GM23338 (cell line): Measurements from ENCODE around the gene OR1J1. TPM values are rescaled to one million over a fixed set of nuclear protein-coding genes. Genes with fewer than 3 reads are reported as not detected.

Experiments used
- ATAC-seq: fragments of 200-7000 bp; cut with Tn5 transposase; 3 replicates; pipeline ENCODE4 v1.9.1; 2020
- DNase-seq: peaks from one replicate; pipeline ENCODE4 v3.0.0-alpha.2; 2015; ENCODE audit warnings: low spot score
- H2AFZ ChIP-seq: fragments of 200-600 bp; sonication (generic); 2 replicates; pipeline ENCODE4 v1.8.0; 2016; ENCODE audit warnings: antibody characterized with exemption, mild to moderate bottlenecking, moderate library complexity
- H3F3A ChIP-seq: fragments of 200-600 bp; sonication (generic); replicated peaks from 2 replicates; pipeline ENCODE4 v1.8.0; 2017; ENCODE audit warnings: antibody characterized with exemption, mixed run types, low read depth
- H3K27ac ChIP-seq: fragments of 200-600 bp; sonication (generic); 2 replicates; pipeline ENCODE4 v1.6.1; 2016; ENCODE audit warnings: low read depth
- H3K27me3 ChIP-seq: fragments of 200-600 bp; sonication (generic); 2 replicates; pipeline ENCODE4 v1.8.0; 2016; ENCODE audit warnings: mild to moderate bottlenecking, mixed run types, moderate library complexity; ENCODE audit not compliant: insufficient read depth
- H3K36me3 ChIP-seq: fragments of 200-600 bp; sonication (generic); 2 replicates; pipeline ENCODE4 v1.8.0; 2016; ENCODE audit warnings: mild to moderate bottlenecking; ENCODE audit not compliant: insufficient read depth
- H3K4me1 ChIP-seq: fragments of 200-600 bp; sonication (generic); 2 replicates; pipeline ENCODE4 v1.8.0; 2016; ENCODE audit warnings: mild to moderate bottlenecking, moderate library complexity; ENCODE audit not compliant: insufficient read depth
- H3K4me2 ChIP-seq: fragments of 200-600 bp; sonication (generic); 2 replicates; pipeline ENCODE4 v1.7.1; 2017; ENCODE audit warnings: mixed run types
- H3K4me3 ChIP-seq: fragments of 200-600 bp; sonication (generic); 2 replicates; pipeline ENCODE4 v1.6.1; 2016; ENCODE audit warnings: mixed run types
- H3K79me2 ChIP-seq: fragments of 200-600 bp; sonication (generic); replicated peaks from 2 replicates; pipeline ENCODE4 v1.8.0; 2017; ENCODE audit warnings: mild to moderate bottlenecking; ENCODE audit not compliant: insufficient read depth
- H3K9me2 ChIP-seq: fragments of 200-600 bp; sonication (generic); 2 replicates; pipeline ENCODE4 v1.8.0; 2017; ENCODE audit not compliant: insufficient read depth
- H4K20me1 ChIP-seq: fragments of 200-600 bp; sonication (generic); replicated peaks from 2 replicates; pipeline ENCODE4 v1.8.0; 2017; ENCODE audit warnings: mild to moderate bottlenecking; ENCODE audit not compliant: insufficient read depth
- H3K27ac Mint-ChIP-seq: 2 replicates; pipeline ENCODE4 v1.8.0; 2020; ENCODE audit warnings: inconsistent platforms, mild to moderate bottlenecking, moderate library complexity, mixed read lengths
- H3K27me3 Mint-ChIP-seq: 3 replicates; pipeline ENCODE4 v1.8.0; 2022; ENCODE audit warnings: low read depth, mild to moderate bottlenecking, moderate library complexity, mixed read lengths, inconsistent platforms; ENCODE audit not compliant: insufficient read depth, poor library complexity
- H3K36me3 Mint-ChIP-seq: 3 replicates; pipeline ENCODE4 v1.8.0; 2021; ENCODE audit warnings: low read depth, mild to moderate bottlenecking, inconsistent platforms, moderate library complexity, mixed read lengths
- H3K4me1 Mint-ChIP-seq: 3 replicates; pipeline ENCODE4 v1.8.0; 2020; ENCODE audit warnings: mild to moderate bottlenecking, inconsistent platforms, mixed read lengths
- H3K4me3 Mint-ChIP-seq: 3 replicates; pipeline ENCODE4 v1.8.0; 2021; ENCODE audit warnings: moderate library complexity, mild to moderate bottlenecking, inconsistent platforms, mixed read lengths
- H3K9me3 Mint-ChIP-seq: 3 replicates; pipeline ENCODE4 v1.8.0; 2020; ENCODE audit warnings: moderate library complexity, mild to moderate bottlenecking, inconsistent platforms, mixed read lengths
- CREB1 ChIP-seq: fragments of 250-450 bp; sonication (Bioruptor Pico); IDR thresholded peaks from 2 replicates; pipeline ENCODE4 v1.5.0; 2020; ENCODE audit warnings: low read depth, mild to moderate bottlenecking, moderate library complexity
- EZH2 ChIP-seq: fragments of 200-600 bp; sonication (generic); IDR thresholded peaks from one replicate; pipeline ENCODE4 v1.8.0; 2017; ENCODE audit warnings: antibody characterized with exemption, mild to moderate bottlenecking, low read depth; ENCODE audit not compliant: unreplicated experiment
- EZH2phosphoT487 ChIP-seq: fragments of 200-600 bp; sonication (generic); IDR thresholded peaks from one replicate; pipeline ENCODE4 v1.8.1; 2018; ENCODE audit warnings: antibody characterized with exemption; ENCODE audit not compliant: unreplicated experiment
- JUNB ChIP-seq: IDR thresholded peaks from one replicate; pipeline ENCODE4 v1.6.1; 2016; ENCODE audit warnings: antibody characterized with exemption; ENCODE audit not compliant: unreplicated experiment
- NANOG ChIP-seq: IDR thresholded peaks from 2 replicates; pipeline ENCODE4 v1.6.1; 2016; ENCODE audit warnings: antibody characterized with exemption, borderline replicate concordance
- ZNF331 ChIP-seq: fragments of 250-450 bp; sonication (Bioruptor Pico); IDR thresholded peaks from 2 replicates; pipeline ENCODE4 v1.5.0; 2020; ENCODE audit warnings: low read depth, mild to moderate bottlenecking, moderate library complexity
- polyA plus RNA-seq: library from polyadenylated mRNA; unstranded; fragments of >200 nt; fragmentation: Nextera tagmentation; extraction: Ambion mirVana; gene quantifications from 2 replicates; pipeline ENCODE4 v1.2.1, GENCODE V29; 2016
- total RNA-seq: library from RNA; depleted of rRNA; stranded (reverse); fragments of >200 nt; shearing (Covaris generic); gene quantifications from 2 replicates; pipeline ENCODE4 v1.2.3, GENCODE V29; 2014
- TF ChIP-seq, protein P1 (sequence below): fragments of 250-450 bp; sonication (Bioruptor Pico); IDR thresholded peaks from 2 replicates; pipeline ENCODE4 v1.5.0; 2020; ENCODE audit warnings: mild to moderate bottlenecking, moderate library complexity
- TF ChIP-seq, protein P2 (sequence below): IDR thresholded peaks from one replicate; pipeline ENCODE4 v1.6.1; 2018; ENCODE audit warnings: antibody characterized with exemption; ENCODE audit not compliant: unreplicated experiment
- TF ChIP-seq, protein P3 (sequence below): IDR thresholded peaks from 2 replicates; pipeline ENCODE4 v1.6.1; 2016; ENCODE audit warnings: antibody characterized with exemption

The OR1J1 gene
- total and polyA plus RNA-seq, 2 experiments from 2014 or later, result not detected

DNA sequence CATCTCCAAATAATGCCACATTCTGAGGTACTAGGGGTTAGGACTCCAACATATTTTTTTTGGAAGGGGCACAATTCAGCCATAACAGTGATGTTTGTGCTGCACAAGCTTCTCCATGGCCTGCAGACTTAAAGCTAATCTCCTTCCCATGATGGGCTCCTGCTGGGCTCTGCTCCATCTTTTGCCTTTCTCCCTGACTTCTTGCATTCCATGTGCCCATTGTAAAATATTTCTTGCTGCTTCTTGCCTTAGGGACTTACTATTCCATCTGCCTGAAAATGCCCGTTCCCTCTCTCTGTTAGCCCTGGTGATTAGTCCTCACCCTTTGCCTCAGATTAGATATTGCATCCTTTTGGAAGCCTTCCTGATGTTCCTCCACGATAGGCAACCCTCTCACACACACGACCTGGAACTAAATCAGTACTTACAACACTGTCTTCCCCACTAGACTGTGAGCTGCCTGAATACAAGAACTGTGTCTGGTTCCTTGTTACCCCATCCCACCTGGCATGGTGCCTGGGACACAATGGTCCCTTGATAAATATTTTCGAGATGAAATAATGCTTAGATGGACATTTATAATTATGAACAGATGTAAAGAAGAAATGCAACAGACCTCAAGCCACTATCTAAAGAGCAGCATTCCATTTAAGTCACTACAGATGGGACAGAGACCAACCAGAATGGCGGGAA lies 33.5 kb downstream of the OR1J1 start (continued):
- TF ChIP-seq, protein P1, sequence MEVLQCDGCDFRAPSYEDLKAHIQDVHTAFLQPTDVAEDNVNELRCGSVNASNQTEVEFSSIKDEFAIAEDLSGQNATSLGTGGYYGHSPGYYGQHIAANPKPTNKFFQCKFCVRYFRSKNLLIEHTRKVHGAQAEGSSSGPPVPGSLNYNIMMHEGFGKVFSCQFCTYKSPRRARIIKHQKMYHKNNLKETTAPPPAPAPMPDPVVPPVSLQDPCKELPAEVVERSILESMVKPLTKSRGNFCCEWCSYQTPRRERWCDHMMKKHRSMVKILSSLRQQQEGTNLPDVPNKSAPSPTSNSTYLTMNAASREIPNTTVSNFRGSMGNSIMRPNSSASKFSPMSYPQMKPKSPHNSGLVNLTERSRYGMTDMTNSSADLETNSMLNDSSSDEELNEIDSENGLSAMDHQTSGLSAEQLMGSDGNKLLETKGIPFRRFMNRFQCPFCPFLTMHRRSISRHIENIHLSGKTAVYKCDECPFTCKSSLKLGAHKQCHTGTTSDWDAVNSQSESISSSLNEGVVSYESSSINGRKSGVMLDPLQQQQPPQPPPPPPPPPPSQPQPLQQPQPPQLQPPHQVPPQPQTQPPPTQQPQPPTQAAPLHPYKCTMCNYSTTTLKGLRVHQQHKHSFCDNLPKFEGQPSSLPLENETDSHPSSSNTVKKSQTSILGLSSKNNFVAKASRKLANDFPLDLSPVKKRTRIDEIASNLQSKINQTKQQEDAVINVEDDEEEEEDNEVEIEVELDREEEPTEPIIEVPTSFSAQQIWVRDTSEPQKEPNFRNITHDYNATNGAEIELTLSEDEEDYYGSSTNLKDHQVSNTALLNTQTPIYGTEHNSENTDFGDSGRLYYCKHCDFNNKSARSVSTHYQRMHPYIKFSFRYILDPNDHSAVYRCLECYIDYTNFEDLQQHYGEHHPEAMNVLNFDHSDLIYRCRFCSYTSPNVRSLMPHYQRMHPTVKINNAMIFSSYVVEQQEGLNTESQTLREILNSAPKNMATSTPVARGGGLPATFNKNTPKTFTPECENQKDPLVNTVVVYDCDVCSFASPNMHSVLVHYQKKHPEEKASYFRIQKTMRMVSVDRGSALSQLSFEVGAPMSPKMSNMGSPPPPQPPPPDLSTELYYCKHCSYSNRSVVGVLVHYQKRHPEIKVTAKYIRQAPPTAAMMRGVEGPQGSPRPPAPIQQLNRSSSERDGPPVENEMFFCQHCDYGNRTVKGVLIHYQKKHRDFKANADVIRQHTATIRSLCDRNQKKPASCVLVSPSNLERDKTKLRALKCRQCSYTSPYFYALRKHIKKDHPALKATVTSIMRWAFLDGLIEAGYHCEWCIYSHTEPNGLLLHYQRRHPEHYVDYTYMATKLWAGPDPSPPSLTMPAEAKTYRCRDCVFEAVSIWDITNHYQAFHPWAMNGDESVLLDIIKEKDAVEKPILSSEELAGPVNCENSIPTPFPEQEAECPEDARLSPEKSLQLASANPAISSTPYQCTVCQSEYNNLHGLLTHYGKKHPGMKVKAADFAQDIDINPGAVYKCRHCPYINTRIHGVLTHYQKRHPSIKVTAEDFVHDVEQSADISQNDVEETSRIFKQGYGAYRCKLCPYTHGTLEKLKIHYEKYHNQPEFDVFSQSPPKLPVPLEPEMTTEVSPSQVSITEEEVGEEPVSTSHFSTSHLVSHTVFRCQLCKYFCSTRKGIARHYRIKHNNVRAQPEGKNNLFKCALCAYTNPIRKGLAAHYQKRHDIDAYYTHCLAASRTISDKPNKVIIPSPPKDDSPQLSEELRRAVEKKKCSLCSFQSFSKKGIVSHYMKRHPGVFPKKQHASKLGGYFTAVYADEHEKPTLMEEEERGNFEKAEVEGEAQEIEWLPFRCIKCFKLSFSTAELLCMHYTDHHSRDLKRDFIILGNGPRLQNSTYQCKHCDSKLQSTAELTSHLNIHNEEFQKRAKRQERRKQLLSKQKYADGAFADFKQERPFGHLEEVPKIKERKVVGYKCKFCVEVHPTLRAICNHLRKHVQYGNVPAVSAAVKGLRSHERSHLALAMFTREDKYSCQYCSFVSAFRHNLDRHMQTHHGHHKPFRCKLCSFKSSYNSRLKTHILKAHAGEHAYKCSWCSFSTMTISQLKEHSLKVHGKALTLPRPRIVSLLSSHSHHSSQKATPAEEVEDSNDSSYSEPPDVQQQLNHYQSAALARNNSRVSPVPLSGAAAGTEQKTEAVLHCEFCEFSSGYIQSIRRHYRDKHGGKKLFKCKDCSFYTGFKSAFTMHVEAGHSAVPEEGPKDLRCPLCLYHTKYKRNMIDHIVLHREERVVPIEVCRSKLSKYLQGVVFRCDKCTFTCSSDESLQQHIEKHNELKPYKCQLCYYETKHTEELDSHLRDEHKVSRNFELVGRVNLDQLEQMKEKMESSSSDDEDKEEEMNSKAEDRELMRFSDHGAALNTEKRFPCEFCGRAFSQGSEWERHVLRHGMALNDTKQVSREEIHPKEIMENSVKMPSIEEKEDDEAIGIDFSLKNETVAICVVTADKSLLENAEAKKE, result no peak
- no peak for TF ChIP-seq NANOG
- TF ChIP-seq CREB1 (CRISPR knock-in tag), result no peak

DNA sequence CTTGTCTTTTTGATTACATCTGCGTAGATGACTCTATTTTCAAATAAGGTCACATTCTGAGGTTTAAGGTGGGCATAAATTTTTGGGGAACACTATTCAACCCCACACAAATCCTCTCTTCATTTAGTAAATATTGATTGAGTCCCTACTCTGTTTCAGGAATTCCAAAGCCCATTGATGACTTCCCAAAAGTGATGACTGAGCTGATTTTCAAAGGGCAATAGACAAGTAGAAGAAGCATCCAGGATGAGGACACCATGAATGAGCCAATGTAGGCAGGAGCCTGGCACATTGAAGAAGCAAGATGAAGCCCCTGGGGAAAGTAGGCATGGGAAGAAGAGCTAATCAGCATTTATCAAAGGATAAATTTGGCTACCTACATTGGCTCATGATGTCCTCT lies 35.2 kb downstream of the OR1J1 start:
- Histone ChIP-seq H3K4me1 (no peaks in the 10 kb centered on the region), H3K9me2 (no peaks in the 10 kb centered on the region; the same call in 1 of the 2 replicates), H4K20me1 (no peaks in the 10 kb centered on the region), H3K79me2 (no peaks in the 10 kb centered on the region), H3K27me3 (no peaks in the 10 kb centered on the region), H3K4me3 (no peak overlapping the region), H3K36me3 (no peaks in the 10 kb centered on the region), H3F3A (no peaks in the 10 kb centered on the region), H3K27ac (no peak overlapping the region), H2AFZ (no peak overlapping the region), H3K4me2 (no peak overlapping the region)
- H3K27me3 Mint-ChIP-seq, result peaks cover 7% of the 10 kb centered on the region
- ATAC-seq (no peak), DNase-seq (no peak)
- peaks cover 78% of the 10 kb centered on the region for H3K9me3 Mint-ChIP-seq
- no peaks in the 10 kb centered on the region for H3K4me1 Mint-ChIP-seq
- no peak overlapping the region for H3K27ac Mint-ChIP-seq
- H3K4me3 Mint-ChIP-seq, result no peak overlapping the region
- H3K36me3 Mint-ChIP-seq, result peaks cover 7% of the 10 kb centered on the region; the same call in 2 of the 3 replicates
- TF ChIP-seq NANOG (no peak), EZH2phosphoT487 (no peak), JUNB (no peak), EZH2 (no peak), ZNF331 (CRISPR knock-in tag) (no peak)
- TF ChIP-seq, protein P2, sequence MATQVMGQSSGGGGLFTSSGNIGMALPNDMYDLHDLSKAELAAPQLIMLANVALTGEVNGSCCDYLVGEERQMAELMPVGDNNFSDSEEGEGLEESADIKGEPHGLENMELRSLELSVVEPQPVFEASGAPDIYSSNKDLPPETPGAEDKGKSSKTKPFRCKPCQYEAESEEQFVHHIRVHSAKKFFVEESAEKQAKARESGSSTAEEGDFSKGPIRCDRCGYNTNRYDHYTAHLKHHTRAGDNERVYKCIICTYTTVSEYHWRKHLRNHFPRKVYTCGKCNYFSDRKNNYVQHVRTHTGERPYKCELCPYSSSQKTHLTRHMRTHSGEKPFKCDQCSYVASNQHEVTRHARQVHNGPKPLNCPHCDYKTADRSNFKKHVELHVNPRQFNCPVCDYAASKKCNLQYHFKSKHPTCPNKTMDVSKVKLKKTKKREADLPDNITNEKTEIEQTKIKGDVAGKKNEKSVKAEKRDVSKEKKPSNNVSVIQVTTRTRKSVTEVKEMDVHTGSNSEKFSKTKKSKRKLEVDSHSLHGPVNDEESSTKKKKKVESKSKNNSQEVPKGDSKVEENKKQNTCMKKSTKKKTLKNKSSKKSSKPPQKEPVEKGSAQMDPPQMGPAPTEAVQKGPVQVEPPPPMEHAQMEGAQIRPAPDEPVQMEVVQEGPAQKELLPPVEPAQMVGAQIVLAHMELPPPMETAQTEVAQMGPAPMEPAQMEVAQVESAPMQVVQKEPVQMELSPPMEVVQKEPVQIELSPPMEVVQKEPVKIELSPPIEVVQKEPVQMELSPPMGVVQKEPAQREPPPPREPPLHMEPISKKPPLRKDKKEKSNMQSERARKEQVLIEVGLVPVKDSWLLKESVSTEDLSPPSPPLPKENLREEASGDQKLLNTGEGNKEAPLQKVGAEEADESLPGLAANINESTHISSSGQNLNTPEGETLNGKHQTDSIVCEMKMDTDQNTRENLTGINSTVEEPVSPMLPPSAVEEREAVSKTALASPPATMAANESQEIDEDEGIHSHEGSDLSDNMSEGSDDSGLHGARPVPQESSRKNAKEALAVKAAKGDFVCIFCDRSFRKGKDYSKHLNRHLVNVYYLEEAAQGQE, result no peak
- TF ChIP-seq, protein P3, sequence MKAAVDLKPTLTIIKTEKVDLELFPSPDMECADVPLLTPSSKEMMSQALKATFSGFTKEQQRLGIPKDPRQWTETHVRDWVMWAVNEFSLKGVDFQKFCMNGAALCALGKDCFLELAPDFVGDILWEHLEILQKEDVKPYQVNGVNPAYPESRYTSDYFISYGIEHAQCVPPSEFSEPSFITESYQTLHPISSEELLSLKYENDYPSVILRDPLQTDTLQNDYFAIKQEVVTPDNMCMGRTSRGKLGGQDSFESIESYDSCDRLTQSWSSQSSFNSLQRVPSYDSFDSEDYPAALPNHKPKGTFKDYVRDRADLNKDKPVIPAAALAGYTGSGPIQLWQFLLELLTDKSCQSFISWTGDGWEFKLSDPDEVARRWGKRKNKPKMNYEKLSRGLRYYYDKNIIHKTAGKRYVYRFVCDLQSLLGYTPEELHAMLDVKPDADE, result no peak
